HG03108 (cell line): Measurements from ENCODE around the gene ROR1.

Source experiments
- ATAC-seq: cut with Tn5 transposase; IDR thresholded peaks from one replicate; pipeline ENCODE4 v1.9.1; 2021; ENCODE audit warnings: moderate library complexity; ENCODE audit not compliant: unreplicated experiment

Gene ROR1

DNA sequence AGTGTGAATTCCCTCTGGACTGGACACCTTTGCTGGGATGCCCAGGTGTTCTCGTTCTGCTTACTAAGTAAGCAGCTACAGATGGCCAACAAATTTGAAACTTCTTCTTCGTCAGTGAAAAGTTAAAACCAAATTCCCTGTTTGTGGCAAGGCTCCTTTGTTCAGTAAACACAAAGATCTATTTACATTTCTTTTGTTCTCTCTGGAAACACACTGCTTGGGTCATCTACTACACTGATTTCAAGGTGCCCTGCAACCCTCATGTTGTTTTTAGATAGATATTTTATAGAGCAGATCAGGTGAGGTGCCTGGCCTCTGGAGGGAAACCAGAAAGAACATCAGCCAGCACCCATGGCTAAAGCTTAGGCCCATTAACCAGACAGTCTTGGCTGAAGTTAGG is 272.4 kb downstream of the ROR1 start:
- no peak for ATAC-seq

DNA sequence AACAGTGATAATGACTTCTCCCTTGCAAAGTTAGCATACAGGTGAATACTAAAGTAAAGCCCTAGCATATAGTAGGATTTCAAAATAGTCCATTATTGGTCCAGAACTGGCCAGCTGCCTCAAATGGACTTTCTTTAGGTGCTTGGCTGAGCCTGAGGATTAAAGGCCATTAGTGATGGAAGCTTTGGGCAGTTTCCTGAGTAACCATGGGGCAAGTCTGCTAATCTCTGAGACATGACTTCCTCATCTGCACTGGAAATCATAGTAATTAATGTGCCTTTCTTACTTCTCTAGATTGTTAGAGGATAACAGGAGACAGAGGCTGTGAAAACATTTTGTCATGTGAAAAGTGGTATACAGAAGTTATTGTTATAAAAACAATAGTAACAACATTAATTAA is 273.1 kb downstream of the ROR1 start:
- ATAC-seq: no peak

DNA sequence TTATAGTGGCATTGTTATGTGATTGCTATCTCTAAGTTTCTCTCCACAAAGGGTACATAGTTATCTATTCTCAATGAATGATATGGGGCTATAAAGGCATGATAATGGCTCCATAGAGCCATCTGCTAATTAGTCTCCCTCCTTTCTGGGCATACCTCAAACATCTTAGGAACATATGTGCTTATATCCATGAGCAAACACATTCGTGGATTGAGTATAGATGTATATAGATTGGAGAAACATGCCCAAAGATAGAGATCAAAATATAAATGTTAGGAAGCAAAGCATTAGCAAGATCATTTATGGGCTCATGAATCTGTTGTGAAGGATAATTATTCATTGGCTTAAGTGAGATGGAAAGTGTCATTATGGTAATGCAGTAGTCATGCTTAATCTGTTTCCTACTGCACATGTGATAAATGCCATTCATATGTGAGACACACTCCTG is 273.8 kb downstream of the ROR1 start:
- no peak for ATAC-seq

DNA sequence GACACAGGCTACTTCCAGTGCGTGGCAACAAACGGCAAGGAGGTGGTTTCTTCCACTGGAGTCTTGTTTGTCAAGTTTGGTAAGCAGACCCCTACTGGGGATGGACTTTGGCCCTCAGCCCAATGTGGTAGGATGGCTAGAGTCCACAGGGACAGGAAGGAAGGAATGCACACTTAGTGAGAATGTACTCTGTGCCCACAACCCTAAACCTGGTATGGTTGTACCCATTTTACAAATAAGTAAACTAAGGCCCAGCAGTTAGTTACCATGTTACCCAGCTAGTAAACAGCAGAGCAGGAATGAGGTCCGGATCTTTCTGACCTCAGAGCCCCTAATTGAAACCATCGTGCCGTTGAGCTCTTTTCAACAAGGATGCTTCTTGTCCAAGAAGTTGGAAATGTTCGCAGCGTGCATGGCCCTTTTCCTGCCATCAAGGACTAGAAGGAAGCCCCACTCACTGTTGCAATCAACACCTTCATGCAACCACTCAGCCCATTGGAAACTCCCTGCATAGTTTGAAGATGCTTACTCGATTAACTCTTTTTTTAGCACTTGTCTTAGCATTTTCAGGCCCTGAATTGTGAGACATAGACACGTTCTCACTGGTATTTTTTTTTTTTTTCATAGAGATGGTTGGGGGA is 276.2 kb downstream of the ROR1 start:
- no peak for ATAC-seq

DNA sequence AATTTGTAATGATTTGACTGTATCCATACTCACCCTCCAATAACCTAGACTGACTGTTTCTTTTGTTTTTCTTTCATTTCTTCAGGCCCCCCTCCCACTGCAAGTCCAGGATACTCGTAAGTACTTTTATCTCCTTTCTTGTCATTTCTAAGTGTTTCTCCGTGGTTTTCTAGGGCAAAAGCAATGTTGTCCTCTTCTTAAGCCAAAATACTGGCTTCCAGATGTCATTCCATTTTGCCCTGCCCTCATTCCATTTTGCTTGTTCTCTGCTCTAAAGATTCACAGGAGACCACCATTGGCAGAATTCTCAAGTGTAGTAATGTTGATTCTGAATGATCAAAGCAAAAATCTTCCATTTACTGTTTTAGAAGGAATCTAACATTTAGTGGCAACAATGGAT is 276.8 kb downstream of the ROR1 start:
- ATAC-seq: no peak

DNA sequence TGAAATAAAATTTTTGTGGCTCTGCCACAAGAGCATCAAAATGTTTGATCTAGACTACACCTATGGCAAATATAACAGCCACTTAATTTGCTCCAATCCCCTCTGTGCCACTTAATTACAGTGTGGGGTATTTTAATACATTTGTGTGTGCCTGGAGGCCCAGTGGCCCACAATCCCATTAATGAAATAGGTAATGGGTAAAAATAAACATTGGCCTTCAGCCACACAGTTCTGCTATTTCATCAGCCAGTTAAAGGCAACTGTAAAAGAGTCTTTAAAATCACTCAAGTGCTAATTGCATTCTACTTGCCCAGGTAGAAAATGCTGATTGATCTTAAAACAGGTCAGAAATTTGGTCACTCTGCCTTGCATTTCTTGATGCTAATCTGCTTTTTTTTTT is 278.0 kb downstream of the ROR1 start:
- no peak for ATAC-seq

DNA sequence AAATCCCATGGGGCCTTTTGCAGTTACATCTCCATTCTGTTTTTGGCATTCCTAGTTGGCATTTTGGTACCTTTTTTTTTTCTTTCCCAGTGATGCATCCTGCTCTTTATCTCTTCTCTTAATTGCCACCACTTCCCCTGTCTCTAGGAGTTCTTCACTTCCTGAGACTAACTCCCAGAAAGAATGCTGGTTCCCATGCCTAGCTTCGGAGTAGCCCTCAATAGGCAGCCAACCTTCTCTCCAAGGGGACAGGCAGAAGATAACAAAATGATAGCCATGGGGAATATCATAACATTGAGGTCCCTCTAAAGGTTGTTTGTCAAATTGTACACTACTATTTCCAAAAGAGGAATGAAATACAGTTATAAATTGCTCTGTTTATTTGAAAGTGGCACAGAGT is 279.0 kb downstream of the ROR1 start:
- no peak for ATAC-seq

DNA sequence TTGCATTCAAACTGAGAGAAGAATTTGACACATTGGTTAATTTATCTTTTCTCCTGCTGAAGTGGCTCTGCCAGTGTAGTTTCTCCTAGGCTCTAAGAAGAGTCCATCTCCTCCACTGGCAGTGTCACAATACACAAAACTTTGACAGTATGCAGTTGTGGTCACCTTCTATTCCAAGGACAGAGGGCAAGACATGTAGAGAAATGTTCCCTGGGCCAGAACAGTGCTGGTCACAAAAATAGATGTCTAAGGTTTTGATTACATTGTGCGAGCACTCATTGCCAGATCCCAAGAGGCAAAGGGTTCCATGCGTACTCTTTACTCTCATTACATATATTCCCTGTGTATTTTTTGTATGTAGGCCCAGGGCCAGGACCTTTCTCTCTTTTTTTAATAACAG is 281.5 kb downstream of the ROR1 start:
- ATAC-seq: no peak

DNA sequence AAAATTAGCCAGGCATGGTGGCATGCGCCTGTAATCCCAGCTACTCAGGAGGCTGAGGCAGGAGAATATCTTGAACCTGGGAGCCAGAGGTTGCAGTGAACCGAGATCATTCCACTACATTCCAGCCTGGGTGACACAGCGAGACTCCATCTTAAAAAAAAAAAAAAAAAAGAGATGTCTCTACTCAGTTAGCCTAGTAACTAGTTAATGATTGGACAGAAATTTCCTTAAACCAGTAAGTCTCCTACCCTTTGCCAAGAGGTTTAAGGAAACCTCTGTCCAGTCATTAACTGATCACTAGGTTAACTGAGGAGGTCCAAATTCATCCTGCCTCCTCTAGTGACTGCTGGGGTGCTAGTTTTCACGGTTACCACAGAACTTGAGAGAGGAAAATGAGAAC is 285.7 kb downstream of the ROR1 start:
- ATAC-seq: no peak

DNA sequence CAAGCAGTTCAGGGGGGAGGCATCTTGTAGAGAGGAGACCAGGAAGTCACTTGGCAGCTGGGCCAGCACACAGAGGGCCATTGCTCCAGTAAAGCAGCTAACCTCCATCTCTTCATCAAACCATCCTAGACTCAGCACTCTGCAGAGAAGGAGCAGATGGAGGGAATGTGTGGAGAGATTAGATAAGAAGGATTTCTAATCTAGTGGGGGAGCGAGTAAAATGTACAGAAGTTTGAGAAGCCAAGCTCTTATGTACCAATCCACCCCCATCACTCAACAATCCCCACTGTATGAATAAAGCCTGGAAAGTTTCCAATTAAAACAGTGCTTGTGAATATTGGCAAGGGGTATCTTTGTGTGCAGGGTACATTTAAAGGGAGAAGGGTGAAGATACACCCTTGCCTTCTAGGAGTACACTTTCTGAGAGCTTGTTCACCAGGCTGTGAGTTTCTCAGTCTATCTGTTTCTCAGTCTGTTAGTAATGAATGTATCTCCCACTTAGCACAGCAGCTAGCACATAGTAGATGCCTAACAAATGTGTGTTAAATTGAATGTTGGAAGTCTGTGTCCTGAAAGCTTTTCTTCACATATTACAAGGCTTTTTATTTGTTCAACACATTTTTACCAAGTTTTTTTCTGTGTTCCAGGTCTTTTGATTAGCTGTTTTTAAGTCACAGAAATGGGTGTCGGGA is 286.9 kb downstream of the ROR1 start:
- ATAC-seq: no peak

DNA sequence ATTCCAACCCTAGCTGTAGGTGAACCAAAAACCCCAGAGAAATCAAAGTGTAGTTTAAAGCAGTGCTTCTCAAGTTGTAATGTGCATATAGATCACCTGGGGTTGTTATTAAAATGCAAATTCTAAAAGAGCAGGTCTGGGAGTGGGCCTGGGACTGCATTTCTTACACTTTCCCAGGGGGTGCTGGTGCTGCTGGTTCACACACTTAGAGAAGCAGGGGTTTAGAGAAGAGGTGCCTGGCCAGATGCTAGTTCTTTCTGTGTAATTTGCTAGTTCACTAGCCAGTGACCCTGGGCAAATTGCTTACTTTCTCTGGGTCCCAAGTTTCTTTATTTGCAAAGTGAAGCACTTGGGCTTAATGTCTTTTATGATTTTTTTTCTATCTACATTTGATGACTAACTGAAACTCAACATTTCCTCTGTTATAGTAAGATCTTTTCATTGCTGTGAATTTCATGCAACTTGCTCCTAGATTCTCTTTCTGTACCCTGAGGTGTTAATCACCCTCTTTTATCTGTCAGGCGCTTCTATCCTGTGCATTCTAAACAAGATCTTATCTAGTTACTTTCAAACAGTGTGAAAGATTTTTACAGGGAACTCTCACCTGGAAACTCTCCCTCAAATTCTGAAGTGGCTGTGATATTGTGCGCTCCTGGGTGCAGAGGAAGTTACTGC is 287.8 kb downstream of the ROR1 start:
- ATAC-seq: no peak

DNA sequence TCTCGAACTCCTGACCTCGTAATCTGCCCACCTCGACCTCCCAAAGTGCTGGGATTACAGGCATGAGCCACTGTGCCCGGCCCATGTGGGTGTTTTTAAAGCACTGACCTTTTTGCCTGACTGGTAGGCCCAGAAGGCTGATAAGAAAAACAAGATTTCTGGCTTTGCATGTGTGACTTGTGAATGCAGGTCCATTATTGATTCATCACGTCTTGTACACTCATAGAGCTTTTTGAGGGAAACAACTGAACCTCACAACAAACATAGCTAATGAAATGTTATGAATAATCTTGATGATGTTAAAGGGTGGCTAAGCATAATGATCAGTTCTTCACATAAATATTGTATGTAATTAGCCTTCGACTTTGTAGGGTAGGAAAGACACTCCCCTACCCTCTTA is 288.7 kb downstream of the ROR1 start:
- ATAC-seq: no peak

DNA sequence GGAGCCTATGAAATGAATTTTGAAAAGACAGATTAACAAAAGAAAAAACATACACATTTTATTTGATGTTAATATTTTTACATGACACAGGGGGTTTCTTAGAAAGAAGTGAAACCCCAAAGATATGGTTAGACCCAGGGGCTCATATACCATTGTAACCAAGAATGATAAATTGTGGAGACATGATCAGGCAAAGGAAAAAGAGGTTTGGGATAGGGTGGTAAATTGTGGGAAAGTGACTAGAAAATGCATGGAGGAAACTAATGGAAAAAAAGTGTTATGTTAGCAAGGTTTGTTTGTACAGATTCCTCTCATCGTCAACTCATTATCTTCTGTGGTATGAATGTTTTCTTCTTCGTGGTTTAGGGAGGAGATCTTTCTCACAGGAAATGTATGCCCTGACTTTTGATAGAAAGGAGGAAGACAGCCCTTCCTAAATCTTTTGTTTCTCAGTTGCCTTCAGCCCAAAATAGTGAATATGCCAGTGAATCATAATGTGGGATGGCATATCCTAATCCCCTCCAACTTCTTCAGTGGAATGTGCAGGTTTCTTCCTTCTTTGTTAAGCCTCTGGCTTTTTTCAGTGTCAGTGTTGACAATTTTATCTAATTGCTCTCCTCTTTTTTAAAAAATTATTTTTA is 289.2 kb downstream of the ROR1 start:
- ATAC-seq: no peak

DNA sequence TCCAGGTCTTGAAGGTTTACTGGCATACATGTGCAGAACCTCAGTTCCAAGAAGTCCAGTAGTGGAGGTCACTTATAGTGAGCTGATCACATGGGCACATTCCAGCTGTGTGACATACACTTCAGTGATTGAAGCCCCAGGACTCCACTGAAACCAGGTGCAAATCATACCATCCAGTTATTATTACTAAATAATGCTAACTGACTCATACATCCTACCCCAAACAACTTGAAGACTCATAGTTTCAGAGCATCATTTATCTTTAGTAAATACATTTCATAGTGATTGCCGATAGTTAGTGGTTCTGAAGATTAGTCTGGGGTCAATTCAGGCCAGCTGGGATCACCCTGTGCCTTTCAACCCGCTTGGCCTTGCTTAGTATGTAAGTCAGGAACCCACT is 291.8 kb downstream of the ROR1 start:
- no peak for ATAC-seq

DNA sequence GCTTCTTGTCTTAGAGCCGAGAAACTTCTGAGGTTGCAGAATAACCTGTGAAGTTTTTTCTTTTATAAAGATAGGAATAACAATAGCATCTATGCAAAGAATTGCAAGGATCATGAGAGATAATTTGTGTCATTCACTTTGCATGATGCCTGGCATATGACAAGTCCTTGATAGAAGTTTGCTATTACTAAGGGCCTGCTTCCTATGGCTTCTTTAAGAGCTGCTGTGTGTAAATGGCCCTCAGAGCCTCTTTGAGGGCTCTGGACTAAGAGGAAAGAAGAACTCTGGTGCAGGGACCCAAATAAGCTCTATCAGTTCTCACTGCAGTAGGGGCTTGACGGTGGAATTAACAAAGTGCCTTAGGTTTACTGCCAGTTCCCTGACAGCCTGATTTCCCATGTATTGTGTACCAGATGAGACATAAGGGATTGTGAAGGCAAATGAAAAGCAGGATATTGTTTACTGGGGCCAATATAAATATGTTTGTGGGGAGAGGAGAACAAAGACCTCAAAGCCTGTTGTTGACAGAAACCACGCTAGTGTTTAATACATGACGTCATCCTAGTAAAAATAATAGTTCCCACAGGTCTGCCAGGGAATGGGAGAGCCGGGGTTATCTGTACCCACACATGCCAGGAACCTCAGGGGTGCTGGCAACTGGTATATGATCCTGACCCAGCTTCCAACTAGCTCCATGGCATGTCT is 298.4 kb downstream of the ROR1 start:
- no peak for ATAC-seq

DNA sequence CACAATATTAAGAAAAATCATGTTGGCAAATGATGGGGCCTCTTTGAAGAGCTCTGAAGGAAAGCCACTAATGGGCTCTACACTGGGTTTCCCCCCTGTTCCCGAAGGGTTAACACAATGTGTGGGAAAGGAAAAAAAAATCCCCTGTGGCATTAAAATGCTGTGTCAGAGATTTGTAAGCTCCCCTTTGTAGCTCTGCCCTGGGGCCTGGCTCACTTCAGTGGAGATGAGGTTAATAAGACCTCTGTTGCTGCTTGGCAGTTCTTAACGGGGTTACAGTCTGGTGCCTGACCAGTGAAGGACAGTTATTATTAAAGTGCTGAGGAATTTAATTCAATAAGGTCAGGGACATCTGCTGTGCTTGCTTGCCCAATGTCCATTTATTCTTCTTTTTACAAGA is 299.9 kb downstream of the ROR1 start:
- no peak for ATAC-seq

DNA sequence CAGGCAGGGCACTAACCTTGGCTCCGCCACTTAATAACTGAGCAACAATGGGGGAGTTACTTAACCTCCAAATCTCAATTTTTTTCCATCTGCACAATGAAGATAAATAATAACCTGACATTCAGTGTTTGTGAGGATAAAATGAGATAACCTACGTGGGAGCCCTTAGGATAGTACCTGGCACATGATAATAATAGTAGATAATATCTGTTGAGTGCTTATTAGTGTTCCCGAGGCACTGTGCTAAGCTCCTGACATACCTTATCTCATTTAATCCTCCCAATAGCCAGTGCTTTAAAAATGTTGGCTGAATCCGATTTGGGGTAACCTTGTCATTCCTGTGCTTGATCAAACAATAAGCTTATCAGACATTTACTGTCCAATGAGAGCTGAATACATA is 300.9 kb downstream of the ROR1 start:
- no peak for ATAC-seq

DNA sequence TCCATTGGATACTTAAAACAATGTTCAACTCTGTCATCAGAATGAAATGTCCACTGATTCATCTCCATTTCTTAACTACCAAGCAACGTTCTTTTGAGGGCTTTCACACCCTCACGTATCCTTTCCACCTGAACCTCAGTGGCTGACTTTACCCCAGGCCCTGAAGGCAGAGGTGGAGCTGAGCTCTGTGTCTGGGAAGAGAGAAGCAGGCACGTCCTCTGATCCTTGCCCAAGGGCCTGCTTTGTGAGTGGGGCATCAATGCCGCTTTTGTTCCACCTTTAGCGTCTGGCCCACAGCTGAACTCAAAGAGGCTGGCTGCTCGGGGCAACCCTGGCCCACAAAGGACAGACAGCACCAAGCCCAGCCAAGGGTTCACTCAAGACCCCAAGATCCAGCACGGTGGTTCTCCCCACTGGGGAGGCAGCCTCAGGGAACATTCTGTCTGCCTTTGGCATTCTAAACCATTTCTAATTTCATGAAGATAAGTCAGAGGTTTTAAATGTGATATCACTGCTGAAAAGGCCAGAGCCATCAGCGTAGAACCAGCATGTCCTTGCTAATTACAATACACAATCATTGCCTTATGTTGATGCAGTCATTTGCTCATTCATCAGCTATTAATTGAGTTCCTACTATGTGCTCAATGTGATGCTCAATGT is 303.6 kb downstream of the ROR1 start:
- ATAC-seq: no peak

DNA sequence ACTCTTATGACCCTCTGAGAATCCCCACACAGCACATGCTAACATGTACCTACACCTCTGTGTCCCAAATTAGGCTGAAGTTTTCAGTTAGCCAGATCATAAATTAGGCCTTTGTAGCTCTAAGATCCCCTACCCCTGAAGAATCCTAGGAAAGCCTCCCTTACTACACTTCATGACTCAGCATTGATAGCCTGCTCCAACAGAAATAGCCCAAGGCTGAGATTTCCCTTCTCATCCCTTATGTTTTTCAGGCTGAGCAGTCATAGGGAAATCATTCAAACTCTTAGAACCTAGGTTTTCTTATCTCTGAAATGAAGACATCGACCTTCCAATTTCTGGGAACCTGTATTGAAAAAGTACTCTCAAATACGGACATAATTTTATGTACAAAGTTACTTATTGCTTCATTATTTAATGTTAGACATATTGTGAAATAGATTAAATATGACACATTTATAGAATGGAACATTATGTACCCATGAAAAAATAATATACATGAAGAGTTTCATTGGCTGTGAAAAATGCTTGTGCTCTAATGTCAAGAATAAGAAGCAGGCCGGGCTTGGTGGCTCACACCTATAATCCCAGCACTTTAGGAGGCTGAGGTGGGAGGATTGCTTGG is 307.2 kb downstream of the ROR1 start:
- no peak for ATAC-seq

DNA sequence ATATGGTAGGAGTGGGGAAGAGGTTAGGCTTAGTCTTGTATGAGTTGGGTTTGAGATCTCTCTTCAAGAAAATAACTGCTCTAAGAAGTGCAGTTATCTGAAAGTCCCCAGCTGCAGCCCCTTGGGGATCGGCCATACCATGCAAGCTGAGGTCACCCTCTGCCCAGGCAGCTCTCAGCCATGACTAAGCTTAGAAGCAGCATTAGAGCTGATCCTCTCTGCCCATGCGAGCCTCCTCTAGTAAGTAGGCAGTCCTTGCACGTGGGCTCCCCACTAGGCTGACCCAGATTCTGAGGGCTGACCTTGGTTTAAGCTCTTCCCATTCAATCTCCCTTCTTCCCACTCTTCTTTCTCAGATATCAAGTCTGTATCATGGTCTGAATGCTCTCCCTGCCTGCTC is 308.6 kb downstream of the ROR1 start:
- ATAC-seq: no peak
